SKM-1 (cell line): Measurements from ENCODE around the gene LRIT2.

ENCODE experiments used
- DNase-seq: peaks from one replicate; lab custom pipeline; 2025; ENCODE audit not compliant: unreplicated experiment; lab: John Stamatoyannopoulos, UW

Gene LRIT2

DNA sequence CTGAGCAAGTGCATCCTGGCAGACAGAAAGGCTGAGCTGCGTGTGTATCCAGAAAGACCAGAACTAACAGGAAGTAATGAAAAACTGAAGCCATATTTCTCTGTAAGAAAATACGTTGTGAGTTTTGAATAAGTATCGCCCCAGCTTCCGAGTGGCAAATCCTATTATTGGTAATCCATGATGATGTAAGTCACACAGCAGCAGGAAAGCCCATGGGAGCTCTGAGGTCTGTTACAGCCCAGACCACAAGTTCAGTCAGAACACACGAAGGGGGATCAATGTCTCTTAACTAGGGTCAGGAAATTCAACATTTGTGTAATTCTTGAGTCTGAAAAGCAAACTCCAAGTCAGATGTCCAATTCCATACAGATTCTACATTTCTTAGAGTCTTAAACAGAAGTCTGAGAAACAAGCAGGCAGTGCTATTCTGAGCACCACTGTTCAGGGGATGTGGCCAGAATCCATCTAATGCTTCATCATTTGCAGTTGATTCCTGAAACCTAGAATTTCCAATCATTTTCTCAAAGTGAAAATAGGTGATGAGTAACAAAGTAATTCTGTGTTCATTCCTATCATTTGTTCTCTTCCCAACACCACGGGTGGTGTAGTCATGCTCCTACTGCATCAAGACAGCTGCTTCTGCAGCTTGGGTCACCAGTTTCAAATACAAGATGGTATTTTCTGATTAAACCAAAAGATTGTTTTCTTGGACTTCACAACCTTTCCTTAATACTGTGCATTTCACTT, at the start of gene LRIT2:
Gene LRIT2, minus strand, starts transcription at position 118 of the 747 bp plus-strand sequence. Its CDS starts 24 bp downstream, at position 94.
- DNase-seq, result no peak

DNA sequence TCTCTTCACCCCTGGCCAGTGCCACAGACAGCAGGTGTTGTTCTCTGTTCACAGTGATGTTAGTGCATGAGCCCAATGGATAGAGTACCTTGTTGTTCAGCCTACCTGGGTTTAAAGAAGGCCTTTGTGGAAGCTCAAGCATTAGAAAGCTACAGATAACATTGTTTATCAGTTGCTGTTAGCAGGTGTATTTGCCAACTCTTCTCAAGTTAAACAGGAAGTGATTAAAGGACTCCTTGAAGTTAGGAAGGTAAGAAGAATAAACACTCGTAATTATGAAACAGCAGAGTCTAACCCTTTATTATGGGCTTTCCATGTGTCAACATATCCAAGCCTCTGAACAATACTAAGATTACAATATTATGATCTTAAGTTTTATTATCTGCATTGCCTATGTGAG, 45.4 kb upstream of the LRIT2 start:
- DNase-seq, result no peak

GRCh38 chr10:84269773-84270172, 44.4 kb upstream of the LRIT2 start:
- DNase-seq, result no peak

DNA sequence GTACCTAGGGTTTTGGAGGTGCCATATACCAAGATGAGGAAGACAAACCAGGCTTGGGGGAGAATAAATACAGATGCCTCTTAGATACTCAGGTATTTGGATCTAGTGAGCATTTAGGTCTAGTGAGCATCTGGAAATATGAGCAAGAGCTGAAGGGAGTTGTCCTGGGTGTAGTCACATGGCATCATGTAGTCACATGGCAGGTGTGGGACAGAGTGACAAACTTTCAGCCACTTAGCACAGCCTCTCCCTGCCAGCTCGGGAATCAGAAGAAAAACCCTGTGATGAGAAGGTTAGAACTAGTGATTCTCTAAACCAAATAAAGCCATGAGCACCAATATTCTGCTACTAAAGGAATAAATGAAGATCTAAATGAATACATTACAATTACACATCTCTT, 43.8 kb upstream of the LRIT2 start:
- DNase-seq, result no peak

GRCh38 chr10:84267503-84268126, 42.3 kb upstream of the LRIT2 start:
- DNase-seq, result no peak

DNA sequence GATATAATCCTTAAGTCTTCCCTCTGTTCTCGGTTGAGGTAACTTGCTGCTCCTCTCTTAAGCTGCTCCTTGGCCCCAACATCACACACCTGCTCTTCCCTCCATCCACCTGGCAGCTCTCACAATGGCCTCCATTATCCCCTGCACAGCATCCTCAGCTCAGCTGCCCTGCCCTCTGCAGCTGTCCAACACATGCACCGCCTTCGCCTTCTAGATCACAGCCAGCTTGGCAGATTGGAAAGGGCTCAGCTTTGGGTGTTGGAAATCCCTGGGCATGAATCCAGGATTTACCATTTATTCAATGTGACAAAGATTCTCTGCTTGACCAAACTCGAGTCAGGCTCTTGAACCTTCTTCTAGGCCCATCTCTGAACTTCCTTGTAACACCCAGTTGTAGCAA, 40.1 kb upstream of the LRIT2 start:
- no peak for DNase-seq

DNA sequence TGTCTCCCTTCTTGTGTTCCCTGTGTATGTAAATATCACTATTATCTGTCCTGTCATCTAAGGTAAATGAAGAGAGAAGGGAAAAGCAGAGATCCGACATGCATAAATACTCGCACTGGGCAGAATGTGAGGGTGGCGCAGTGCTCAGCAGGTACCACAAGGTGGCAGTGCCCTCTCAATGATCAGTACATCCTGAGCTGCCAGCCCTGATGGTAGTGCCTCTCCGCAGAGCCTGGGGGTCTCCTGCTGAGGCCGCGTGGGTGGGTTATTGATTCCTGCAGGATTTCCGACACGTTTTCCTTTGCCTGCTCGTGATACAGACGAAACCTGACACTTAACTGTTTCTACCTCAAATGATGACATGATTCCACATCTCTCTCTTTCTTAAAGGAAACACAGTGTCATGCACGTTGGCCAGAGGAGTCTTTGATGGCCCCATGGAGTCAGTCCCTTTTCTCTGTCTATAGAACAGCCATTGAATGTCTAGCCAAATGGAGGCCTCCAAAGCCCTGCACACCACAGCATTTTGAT, 39.3 kb upstream of the LRIT2 start:
- peak; percentile 31 for DNase-seq

DNA sequence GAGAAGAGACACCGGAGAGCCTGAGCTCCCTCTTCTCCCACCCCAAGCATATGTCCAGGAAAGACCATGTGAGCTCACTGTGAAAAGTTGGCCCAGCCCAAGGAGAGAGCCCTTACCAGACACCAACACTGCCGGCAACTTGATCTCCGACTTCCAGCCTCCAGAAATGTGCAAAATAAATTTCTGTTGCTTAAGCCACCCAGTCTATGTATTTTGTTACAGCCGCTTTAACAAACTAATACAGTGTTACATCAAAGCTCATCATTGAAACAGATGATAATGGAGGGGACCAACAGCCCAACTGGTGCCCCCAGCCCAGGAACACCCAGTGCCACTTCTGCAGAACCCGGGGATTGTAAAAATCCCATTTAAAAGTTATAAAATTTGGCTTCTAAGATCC, 38.4 kb upstream of the LRIT2 start:
- DNase-seq, result no peak

DNA sequence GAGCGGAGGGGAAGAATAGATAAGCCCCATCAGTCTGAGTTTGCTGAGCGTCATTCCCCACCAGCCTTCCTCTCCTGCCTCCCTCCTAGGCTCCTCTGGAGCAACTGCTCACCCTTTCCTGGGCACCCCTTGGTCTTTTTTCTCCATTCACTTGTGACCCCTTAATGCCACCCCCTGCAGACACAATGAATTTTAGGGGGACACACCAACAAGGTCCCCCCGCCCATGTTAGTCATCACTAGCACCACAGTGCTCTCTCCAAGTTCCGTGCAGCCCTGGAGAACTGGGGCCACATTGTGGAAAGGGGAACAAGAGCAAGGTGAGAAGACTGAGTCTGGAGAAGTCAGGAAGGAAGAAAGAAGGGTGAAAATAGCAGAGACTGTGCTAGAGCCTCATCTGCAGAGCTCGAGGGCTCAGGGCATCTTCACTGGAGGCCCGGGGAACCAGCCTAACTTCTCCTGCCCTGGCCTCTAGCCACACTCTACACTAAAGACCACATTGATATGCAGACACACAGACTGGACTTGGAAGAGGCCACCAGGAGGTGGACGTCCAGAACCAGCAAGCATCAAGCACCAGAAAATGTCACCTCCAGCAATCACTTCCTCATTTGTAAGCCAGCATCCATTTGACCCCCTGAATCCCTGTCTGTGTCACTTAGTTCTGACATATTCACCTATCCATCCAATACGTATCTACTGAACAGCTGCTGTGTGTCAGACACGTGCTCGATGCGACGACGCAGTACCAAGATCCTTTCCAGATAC, 37.0 kb upstream of the LRIT2 start:
- no peak for DNase-seq

DNA sequence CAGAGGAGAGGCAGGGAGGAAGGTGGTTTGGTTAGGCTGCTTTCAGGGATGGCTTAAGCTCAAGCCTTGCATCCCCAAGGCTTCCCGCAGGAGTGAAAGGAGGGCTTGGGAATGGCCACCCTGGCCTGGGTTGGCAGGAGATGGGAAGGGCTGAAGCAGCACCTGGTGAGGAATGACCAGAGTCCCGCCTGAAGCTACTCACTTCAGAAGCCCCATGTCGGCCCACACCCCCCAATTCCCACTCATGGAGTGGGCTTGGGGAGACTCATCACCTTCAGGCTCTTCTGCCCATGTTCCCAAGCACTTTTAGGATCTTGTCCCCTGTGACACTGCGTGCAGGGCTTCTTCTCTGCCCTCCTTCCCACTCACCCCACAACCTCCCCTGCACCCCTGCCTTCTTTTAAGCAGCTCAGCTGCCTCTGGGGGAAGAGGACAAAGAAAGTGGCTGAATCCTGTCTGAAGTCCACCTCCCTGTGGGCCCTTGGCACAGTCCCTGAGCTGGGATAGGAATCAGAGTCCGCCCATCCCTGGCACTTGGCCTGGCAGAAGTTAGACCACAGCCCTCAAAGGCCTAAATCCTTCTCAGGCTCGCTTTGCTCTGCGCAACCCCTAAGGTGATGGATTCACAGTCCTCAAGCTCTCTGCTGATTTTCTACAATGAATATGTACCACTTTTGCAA, 36.0 kb upstream of the LRIT2 start:
- no peak for DNase-seq

DNA sequence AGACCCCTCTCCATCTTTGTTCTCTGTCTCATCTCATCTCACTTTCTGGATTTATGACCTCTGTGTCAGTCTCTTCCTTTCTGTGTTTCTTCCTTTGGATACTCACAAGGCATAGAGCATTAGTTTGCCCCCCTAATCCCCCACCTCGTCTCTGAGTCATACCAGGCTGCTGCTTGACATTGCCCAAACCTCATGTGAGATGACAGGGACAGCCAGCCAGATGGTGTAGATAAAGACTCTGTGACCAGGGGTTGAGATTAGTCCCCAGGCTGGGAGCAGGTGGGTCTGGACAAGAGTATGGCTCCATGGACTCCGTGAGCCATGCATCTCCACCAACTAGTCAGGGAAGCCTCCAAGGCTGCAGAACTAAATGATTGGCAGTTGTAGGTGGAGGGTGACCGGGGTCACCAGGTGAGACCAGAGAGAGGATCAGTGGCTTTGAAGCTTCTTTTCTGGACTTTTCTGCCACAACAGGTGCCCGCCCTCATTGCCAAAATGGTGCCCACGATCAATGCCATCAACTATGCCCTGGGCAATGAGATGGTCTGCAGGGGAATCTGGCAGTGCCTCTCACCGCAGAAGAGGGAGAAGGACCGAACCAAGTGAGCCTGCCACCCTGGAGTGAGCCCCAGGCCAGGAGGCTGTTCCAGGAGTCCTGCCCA, 32.8 kb upstream of the LRIT2 start:
- no peak for DNase-seq

- no peak for DNase-seq
Observed at GRCh38 chr10:84257343-84258020, 32.1 kb upstream of the LRIT2 start.

DNA sequence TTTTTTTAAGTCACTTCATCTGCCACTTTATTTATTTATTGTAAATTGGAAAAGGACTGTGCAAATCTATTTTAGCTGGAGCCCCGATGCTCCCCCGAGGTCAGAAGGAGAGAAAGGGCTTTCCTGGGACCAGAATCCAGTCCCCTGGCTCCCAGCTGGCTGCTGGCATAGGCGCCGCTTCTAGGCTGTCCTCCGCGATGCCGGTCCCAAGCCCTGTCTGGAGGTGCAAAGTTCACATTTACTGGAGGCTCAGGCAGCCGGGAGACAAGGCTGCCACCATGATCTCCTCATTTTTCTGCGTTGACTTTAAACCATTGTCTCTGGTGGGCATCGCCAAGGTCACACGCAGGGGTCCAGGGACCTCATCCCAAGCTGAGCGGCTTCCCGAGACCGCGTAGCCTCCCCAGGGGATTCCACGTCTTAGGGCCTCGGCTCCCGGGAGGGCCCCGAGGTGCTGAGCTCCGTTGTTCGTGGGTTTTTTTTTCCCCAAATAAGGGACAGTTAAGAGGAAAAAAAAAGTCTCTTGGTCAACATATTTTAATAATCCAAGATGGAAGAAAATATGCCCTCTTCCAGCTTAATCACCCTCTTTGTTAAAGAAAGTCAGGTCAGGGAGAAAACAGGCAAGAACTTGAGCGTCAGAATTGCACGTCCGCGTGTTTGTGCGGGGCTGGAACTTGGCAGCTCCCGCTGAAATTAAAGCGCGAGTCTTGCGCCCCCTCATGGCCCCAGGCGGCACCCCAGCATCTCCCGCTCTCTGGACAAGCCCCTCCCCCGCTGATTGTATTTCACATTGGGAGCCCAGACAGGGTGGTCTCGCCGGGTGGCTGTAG, 31.4 kb upstream of the LRIT2 start:
- DNase-seq, result no peak

GRCh38 chr10:84254552-84255478, 29.5 kb upstream of the LRIT2 start:
- no peak for DNase-seq

DNA sequence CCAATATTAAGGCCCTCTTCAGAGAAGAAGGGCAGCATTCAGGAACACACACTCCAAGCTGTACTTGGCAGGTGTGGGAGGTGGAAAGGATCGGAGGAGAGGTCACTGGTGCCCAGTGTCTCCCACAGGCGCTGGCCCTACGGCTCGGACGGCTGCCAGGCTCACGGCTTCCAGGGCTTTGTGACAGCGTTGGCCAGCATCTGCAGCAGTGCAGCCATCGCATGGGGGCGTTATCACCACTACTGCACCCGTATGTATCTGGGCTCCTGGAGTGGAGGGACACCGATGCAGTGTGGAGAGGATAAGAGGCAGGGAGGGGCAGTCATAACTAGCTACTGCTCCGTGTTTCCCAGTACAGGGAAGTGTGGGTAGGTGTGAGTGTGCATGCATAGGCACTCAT, 23.4 kb upstream of the LRIT2 start:
- DNase-seq, result no peak

- DNase-seq, result no peak
Observed at GRCh38 chr10:84247496-84247895, 22.2 kb upstream of the LRIT2 start.

GRCh38 chr10:84244651-84245270, 19.4 kb upstream of the LRIT2 start, which contains the start of gene RGR:
TSS of gene RGR (plus strand) at chr10:84245053. CDS start at chr10:84245091, 38 bp downstream.
- no peak for DNase-seq

DNA sequence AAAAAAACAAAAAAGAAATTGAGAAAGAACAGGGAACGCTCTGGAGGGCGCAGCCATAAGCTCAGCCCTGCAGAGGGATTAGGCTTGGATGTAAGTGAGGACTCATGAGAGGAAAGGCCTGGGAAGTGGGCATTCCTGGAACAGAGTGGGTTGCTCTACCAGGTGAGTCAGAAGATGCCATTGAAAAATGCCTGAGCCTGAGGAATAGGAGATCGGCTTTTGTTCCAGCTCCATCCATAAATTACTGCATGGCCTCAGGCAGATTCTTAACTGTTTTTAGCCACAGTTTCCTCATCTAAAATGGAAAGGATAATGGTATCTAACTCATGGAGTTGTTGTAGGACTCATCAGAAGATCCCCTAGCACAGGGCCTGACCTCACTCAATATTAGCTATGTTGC, 18.4 kb upstream of the LRIT2 start:
- DNase-seq, result no peak
